Liver (tissue), 9 donors: ENCODE measurements around the gene RXRG. TPM values are rescaled to one million over a fixed set of nuclear protein-coding genes. Genes with fewer than 3 reads are reported as not detected.

Source experiments
- DNase-seq: peaks from one replicate; pipeline ENCODE4 v3.0.0-alpha.2; 2017; ENCODE audit warnings: low spot score
- H3K27ac ChIP-seq, 2 donors: one replicate each; pipeline ENCODE4 v1.7.0; 2013; ENCODE audit warnings: inconsistent platforms in 2 of 2, low read length in 2 of 2, control low read depth in 1 of 2, low read depth in 1 of 2, mild to moderate bottlenecking in 1 of 2
- H3K27me3 ChIP-seq, 4 donors: one replicate each; pipeline versions ENCODE4 v1.6.1 to v1.7.0; 2013; ENCODE audit warnings: low read length in 3 of 4, inconsistent platforms in 1 of 4, mild to moderate bottlenecking in 1 of 4, moderate library complexity in 1 of 4; ENCODE audit not compliant: control insufficient read depth in 4 of 4, insufficient read depth in 4 of 4
- H3K36me3 ChIP-seq, 4 donors: one replicate each; pipeline versions ENCODE4 v1.6.1 to v1.7.0; 2013; ENCODE audit warnings: low read length in 3 of 4, mild to moderate bottlenecking in 3 of 4, low read depth in 1 of 4, moderate library complexity in 1 of 4; ENCODE audit not compliant: control insufficient read depth in 4 of 4, insufficient read depth in 3 of 4
- H3K4me1 ChIP-seq, 4 donors: one replicate each; pipeline versions ENCODE4 v1.6.1 to v1.7.0; 2013; ENCODE audit warnings: low read length in 3 of 4, mild to moderate bottlenecking in 3 of 4, moderate library complexity in 1 of 4; ENCODE audit not compliant: control insufficient read depth in 4 of 4, insufficient read depth in 4 of 4
- H3K4me3 ChIP-seq, 3 donors: one replicate each; pipeline versions ENCODE4 v1.6.1 to v1.7.0; 2013; ENCODE audit warnings: low read length in 3 of 3, control low read depth in 1 of 3, low read depth in 1 of 3, mild to moderate bottlenecking in 1 of 3
- H3K9ac ChIP-seq, 2 donors: one replicate each; pipeline ENCODE4 v1.7.0; 2013; ENCODE audit warnings: low read length in 2 of 2, mild to moderate bottlenecking in 2 of 2, moderate library complexity in 2 of 2, control low read depth in 1 of 2, low read depth in 1 of 2
- H3K9me3 ChIP-seq, 4 donors: one replicate each; pipeline versions ENCODE4 v1.6.1 to v1.7.0; 2013; ENCODE audit warnings: low read length in 3 of 4; ENCODE audit not compliant: control insufficient read depth in 4 of 4
- CTCF ChIP-seq: fragments of 150-350 bp; IDR thresholded peaks from 2 replicates; pipeline ENCODE4 v1.5.1; 2017; ENCODE audit warnings: improper control_type of control experiment, low read depth, low read length; ENCODE audit not compliant: missing input control
- FOXA2 ChIP-seq: IDR thresholded peaks from 2 replicates; pipeline ENCODE4 v1.6.1; 2016; ENCODE audit warnings: antibody characterized with exemption
- HNF4A ChIP-seq, 2 donors: conservative IDR thresholded peaks; 2 replicates each; pipeline ENCODE4 v1.6.1; 2016; ENCODE audit warnings: antibody characterized with exemption in 2 of 2, mild to moderate bottlenecking in 2 of 2
- NR2F2 ChIP-seq: IDR thresholded peaks from 2 replicates; pipeline ENCODE4 v1.6.1; 2016; ENCODE audit warnings: antibody characterized with exemption
- SP1 ChIP-seq: IDR thresholded peaks from 2 replicates; pipeline ENCODE4 v1.6.1; 2018; ENCODE audit warnings: antibody characterized with exemption, mild to moderate bottlenecking
- ZBTB33 ChIP-seq: IDR thresholded peaks from 2 replicates; pipeline ENCODE4 v1.6.1; 2016; ENCODE audit warnings: antibody characterized with exemption
- WGBS: extraction: QIAGEN DNeasy Blood & Tissue Kit; methylation state at CpG from one replicate; pipeline ENCODE4 v1.1.7; 2013; 5-methylcytosine and 5-hydroxymethylcytosine counted together
- polyA plus RNA-seq, 2 donors: library from polyadenylated mRNA; stranded (reverse) in 1 of 2; unstranded in 1 of 2; fragments of 200-250 nt in 1 of 2; fragments of >200 nt in 1 of 2; fragmentation: Nextera tagmentation in 1 of 2; extraction: Ambion mirVana in 1 of 2; gene quantifications; one replicate each; pipeline versions ENCODE4 v1.2.1 to v1.2.3, GENCODE V29; 2013 to 2015
- total RNA-seq, 2 donors: library from RNA; depleted of rRNA; stranded (reverse); fragments of >200 nt; gene quantifications; one replicate each; pipeline ENCODE4 v1.2.3, GENCODE V29; 2014
- TF ChIP-seq, protein P1 (sequence below): IDR thresholded peaks from 2 replicates; pipeline ENCODE4 v1.6.1; 2016; ENCODE audit warnings: antibody characterized with exemption, mild to moderate bottlenecking
- donor health status: healthy.
- donor health status: healthy.
- donor health status: healthy.
- donor health status: healthy.
- donor health status: healthy.

RXRG gene
- total and polyA plus RNA-seq, 4 donors, result 0.12 to 0.44 (median 0.42) TPM; not detected in 1

DNA sequence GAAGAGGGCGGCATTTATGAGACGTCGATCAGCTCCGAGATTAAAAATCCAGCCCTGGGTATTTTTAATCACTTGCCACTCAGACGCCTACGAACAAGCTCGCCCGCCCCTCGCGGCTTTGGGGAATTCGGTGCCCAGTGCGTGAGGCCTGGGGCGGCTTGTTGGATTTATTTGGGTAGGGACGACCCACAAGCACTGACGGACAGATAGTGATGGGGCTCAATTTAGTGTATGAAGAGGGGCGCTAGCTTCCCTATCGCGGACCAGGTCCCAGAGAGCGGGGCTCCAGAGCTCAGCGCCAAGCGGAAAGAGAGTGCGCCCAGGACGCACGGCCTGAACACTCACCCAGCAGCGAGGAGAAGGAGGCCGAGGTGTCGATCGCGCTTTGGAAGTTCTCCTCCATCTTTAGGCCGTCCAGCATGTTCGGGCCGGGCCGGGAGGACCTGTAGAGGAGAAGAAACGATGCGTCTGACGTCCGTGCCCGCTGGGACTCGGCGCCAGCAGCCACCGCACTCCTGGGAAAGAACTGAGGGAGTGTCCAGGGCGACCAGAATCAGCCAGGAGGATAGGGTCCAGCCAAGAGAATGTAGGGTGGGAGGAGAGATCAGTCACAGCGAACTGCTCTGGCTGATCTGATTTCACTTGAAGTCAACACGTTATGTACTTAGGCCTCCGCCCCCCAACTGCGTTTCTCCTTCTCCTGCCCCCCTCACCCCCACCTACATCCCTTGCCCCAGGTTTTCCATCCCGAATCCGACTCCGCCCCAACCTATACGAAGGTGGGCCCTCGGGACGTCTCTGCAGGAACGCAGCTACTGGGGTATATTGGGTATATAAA, 89.6 kb downstream of the RXRG start:
- no peak for DNase-seq

More for the DNA sequence above, 89.6 kb downstream of the RXRG start:
- 7% methylated on average over 53 of the region's 53 CpGs for WGBS
- Histone ChIP-seq H3K9me3 (no peaks in the 10 kb centered on the region), H3K4me3 (peak overlapping the region in 1 of 3 donors; percentile 50), H3K4me1 (peaks cover 16 to 42% (median 31%) of the 10 kb centered on the region in 4 donors), H3K36me3 (no peaks in the 10 kb centered on the region), H3K9ac (no peak overlapping the region), H3K27ac (no peak overlapping the region), H3K27me3 (peaks cover 5 to 32% (median 23%) of the 10 kb centered on the region in 4 donors)
- TF ChIP-seq SP1, result no peak
- TF ChIP-seq, protein P1, sequence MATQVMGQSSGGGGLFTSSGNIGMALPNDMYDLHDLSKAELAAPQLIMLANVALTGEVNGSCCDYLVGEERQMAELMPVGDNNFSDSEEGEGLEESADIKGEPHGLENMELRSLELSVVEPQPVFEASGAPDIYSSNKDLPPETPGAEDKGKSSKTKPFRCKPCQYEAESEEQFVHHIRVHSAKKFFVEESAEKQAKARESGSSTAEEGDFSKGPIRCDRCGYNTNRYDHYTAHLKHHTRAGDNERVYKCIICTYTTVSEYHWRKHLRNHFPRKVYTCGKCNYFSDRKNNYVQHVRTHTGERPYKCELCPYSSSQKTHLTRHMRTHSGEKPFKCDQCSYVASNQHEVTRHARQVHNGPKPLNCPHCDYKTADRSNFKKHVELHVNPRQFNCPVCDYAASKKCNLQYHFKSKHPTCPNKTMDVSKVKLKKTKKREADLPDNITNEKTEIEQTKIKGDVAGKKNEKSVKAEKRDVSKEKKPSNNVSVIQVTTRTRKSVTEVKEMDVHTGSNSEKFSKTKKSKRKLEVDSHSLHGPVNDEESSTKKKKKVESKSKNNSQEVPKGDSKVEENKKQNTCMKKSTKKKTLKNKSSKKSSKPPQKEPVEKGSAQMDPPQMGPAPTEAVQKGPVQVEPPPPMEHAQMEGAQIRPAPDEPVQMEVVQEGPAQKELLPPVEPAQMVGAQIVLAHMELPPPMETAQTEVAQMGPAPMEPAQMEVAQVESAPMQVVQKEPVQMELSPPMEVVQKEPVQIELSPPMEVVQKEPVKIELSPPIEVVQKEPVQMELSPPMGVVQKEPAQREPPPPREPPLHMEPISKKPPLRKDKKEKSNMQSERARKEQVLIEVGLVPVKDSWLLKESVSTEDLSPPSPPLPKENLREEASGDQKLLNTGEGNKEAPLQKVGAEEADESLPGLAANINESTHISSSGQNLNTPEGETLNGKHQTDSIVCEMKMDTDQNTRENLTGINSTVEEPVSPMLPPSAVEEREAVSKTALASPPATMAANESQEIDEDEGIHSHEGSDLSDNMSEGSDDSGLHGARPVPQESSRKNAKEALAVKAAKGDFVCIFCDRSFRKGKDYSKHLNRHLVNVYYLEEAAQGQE, result no peak
- no peak for TF ChIP-seq HNF4A (conservative IDR thresholded peaks at IDR 0.05)
- TF ChIP-seq NR2F2, result no peak
- TF ChIP-seq CTCF, result no peak
- TF ChIP-seq FOXA2, result no peak
- TF ChIP-seq ZBTB33, result no peak
